ENCODE measurements around the gene ARHGAP26. TPM values are rescaled to one million over a fixed set of nuclear protein-coding genes. Genes with fewer than 3 reads are reported as not detected.

Gene ARHGAP26
- total and polyA plus RNA-seq, 2 of the 4 experiments (the other 2 are of a cell fraction) = 0.54 to 0.56 TPM

DNA sequence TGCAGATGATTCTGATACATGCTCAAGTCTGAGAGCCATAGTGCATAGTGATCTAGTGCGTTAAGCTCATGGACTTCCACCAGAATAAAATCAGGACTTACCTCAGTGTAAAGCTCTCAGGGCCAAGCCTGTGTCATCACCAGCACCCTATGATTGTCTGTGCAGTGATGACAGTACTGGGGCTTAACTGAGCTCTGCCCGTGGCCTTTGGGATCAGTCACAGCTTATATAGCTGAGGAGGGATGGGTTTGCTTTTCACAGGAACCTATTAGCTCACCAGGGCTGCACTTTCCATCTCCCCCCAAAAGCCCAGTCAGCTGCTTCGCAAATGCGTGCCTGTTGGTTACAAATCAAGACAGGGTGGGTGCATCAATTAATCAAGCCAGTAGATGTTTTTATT lies 386.4 kb downstream of the ARHGAP26 start:
- intact Hi-C loops (cut with micrococcal nuclease) = loop anchor here (10.0 kb wide), 1 partner anchor 1008 kb away; no protein-coding TSS in a partner anchor
- Histone ChIP-seq H2BK5ac (ENCODE audit: low read depth, low read length, poor library complexity, severe bottlenecking) (peak overlapping the region; percentile 2), H2AFZ (replicated peaks; ENCODE audit: low read length, poor library complexity) (peak overlapping the region; percentile 4), H2BK20ac (ENCODE audit: low read depth, low read length) (peak overlapping the region; percentile 83; the same call in 1 of the 2 replicates), H4K5ac (ENCODE audit: low read depth, low read length) (peak overlapping the region; percentile 85), H2AK5ac (ENCODE audit: low read depth, low read length) (peak overlapping the region; percentile 83), H3K23ac (ENCODE audit: low read depth, low read length) (peak overlapping the region; percentile 23; the same call in 1 of the 2 replicates), H4K8ac (ENCODE audit: low read depth in 2 of 2, low read length in 2 of 2) (peak overlapping the region; percentile 24 to 37; a peak in 2 of 4 replicates), H3K14ac (replicated peaks; ENCODE audit: low read depth, low read length) (peak overlapping the region; percentile 7), H3K79me1 (ENCODE audit: low read depth in 1 of 2, low read length in 2 of 2) (peaks cover 0 to 11% of the 10 kb centered on the region in 2 experiments; a peak in 2 of 4 replicates), H3K27ac (ENCODE audit: insufficient read depth, low read length) (no peak overlapping the region), H3K36me3 (ENCODE audit: control insufficient read depth, insufficient read depth, low read length) (no peaks in the 10 kb centered on the region), H3K4me3 (ENCODE audit: insufficient read depth, low read depth, low read length) (no peak overlapping the region), H3K4ac (ENCODE audit: low read depth, low read length) (peak overlapping the region; percentile 83), H3K9me3 (ENCODE audit: control insufficient read depth, insufficient read depth, low read length) (no peaks in the 10 kb centered on the region), H2AK9ac (replicated peaks; ENCODE audit: low read depth, low read length, poor library complexity) (no peak overlapping the region), H3K56ac (ENCODE audit: extremely low read depth, insufficient read depth, low read length) (no peak overlapping the region), H2BK15ac (ENCODE audit: low read depth, low read length) (peak overlapping the region; percentile 45; the same call in 1 of the 3 replicates), H4K91ac (ENCODE audit: insufficient read depth, low read depth, low read length) (peak overlapping the region; percentile 60), H3K4me2 (ENCODE audit: low read depth, low read length) (no peak overlapping the region), H3K18ac (ENCODE audit: low read depth, low read length) (peak overlapping the region; percentile 21; the same call in 1 of the 2 replicates), H3K4me1 (ENCODE audit: control insufficient read depth, insufficient read depth, low read length) (peaks cover 23% of the 10 kb centered on the region), H4K20me1 (ENCODE audit: insufficient read depth, low read length) (no peaks in the 10 kb centered on the region), H3K9me1 (ENCODE audit: insufficient read depth, low read length) (peaks cover 17% of the 10 kb centered on the region), H2BK120ac (ENCODE audit: low read depth, low read length) (peak overlapping the region; percentile 58; the same call in 1 of the 2 replicates), H3K27me3 (ENCODE audit: control insufficient read depth, insufficient read depth, low read length) (no peaks in the 10 kb centered on the region), H3K9ac (ENCODE audit: low read depth, low read length) (no peak overlapping the region)
- in situ Hi-C loops (cut with MboI; ENCODE audit: low sequenced_read_pairs) = no loop called here
- no peak for TF ChIP-seq CEBPB (IDR thresholded peaks at IDR 0.05; ENCODE audit: low read depth, low read length)
- TF ChIP-seq RAD21 (IDR thresholded peaks at IDR 0.05; ENCODE audit: low read length) = no peak
- no peak for TF ChIP-seq MXI1 (IDR thresholded peaks at IDR 0.05; ENCODE audit: borderline replicate concordance, low read depth, low read length)
- TF ChIP-seq, protein P1, sequence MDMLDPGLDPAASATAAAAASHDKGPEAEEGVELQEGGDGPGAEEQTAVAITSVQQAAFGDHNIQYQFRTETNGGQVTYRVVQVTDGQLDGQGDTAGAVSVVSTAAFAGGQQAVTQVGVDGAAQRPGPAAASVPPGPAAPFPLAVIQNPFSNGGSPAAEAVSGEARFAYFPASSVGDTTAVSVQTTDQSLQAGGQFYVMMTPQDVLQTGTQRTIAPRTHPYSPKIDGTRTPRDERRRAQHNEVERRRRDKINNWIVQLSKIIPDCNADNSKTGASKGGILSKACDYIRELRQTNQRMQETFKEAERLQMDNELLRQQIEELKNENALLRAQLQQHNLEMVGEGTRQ (IDR thresholded peaks at IDR 0.05; ENCODE audit: low read depth, low read length) = no peak
- TF ChIP-seq POLR2A (IDR thresholded peaks at IDR 0.05; ENCODE audit: low read depth, low read length) = no peak
- no peak for TF ChIP-seq SMC3 (IDR thresholded peaks at IDR 0.05; ENCODE audit: low read depth, low read length)
- TF ChIP-seq FOS (IDR thresholded peaks at IDR 0.05; ENCODE audit: low read depth, low read length) = no peak
- no peak for TF ChIP-seq RCOR1 (IDR thresholded peaks at IDR 0.05; ENCODE audit: insufficient replicate concordance, low read length)
- TF ChIP-seq, protein P2, sequence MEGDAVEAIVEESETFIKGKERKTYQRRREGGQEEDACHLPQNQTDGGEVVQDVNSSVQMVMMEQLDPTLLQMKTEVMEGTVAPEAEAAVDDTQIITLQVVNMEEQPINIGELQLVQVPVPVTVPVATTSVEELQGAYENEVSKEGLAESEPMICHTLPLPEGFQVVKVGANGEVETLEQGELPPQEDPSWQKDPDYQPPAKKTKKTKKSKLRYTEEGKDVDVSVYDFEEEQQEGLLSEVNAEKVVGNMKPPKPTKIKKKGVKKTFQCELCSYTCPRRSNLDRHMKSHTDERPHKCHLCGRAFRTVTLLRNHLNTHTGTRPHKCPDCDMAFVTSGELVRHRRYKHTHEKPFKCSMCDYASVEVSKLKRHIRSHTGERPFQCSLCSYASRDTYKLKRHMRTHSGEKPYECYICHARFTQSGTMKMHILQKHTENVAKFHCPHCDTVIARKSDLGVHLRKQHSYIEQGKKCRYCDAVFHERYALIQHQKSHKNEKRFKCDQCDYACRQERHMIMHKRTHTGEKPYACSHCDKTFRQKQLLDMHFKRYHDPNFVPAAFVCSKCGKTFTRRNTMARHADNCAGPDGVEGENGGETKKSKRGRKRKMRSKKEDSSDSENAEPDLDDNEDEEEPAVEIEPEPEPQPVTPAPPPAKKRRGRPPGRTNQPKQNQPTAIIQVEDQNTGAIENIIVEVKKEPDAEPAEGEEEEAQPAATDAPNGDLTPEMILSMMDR (conservative IDR thresholded peaks at IDR 0.05; ENCODE audit: low read depth, low read length) = no peak
- no peak for TF ChIP-seq CHD1 (IDR thresholded peaks at IDR 0.05; ENCODE audit: low read depth, low read length)
- TF ChIP-seq, protein P3, sequence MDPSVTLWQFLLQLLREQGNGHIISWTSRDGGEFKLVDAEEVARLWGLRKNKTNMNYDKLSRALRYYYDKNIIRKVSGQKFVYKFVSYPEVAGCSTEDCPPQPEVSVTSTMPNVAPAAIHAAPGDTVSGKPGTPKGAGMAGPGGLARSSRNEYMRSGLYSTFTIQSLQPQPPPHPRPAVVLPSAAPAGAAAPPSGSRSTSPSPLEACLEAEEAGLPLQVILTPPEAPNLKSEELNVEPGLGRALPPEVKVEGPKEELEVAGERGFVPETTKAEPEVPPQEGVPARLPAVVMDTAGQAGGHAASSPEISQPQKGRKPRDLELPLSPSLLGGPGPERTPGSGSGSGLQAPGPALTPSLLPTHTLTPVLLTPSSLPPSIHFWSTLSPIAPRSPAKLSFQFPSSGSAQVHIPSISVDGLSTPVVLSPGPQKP (IDR thresholded peaks at IDR 0.05; ENCODE audit: borderline replicate concordance, low read depth, low read length) = no peak
- ChIA-PET CTCF (no interaction called here), POLR2A (ENCODE audit: unreplicated experiment) (no interaction called here)
- no CpG with 5 or more reads among the region's 4 CpGs for WGBS, 2 experiments (ENCODE audit: extremely low coverage in 2 of 2, insufficient read length in 1 of 2)
- dilution Hi-C loops (cut with HindIII; ENCODE audit: low sequenced_read_pairs, unreplicated experiment) = no loop called here
- DNase-seq (no peak), ATAC-seq (ENCODE audit: low read depth) (no peak)
- BruUV-seq (replicated peaks) = no TSS peak
